ENCODE measurements around the gene LRRC74A. TPM values are rescaled to one million over a fixed set of nuclear protein-coding genes. Genes with fewer than 3 reads are reported as not detected.

The LRRC74A gene
- total RNA-seq, 1 donor from 2014 or later, result not detected

Other genes starting within 250 kb of the LRRC74A start
- gene VASH1, start 64.9 kb upstream of the LRRC74A start, total RNA-seq, result 97.0 and 97.9 TPM in 2 replicates
- gene ANGEL1, start 13.5 kb upstream of the LRRC74A start, total RNA-seq, result 9.4 and 10.4 TPM in 2 replicates
- 11.6 and 17.9 TPM in 2 replicates for gene IRF2BPL, start 202.3 kb downstream of the LRRC74A start, total RNA-seq

Data from dermis blood vessel endothelial cell (primary cell).